Measurements from ENCODE around the gene ASPSCR1. TPM values are rescaled to one million over a fixed set of nuclear protein-coding genes. Genes with fewer than 3 reads are reported as not detected.

Gene ASPSCR1
- total and polyA plus RNA-seq, 2 of the 8 experiments (the other 6 are each of a cell fraction or from before 2014, with no cell fraction given) = 33.3 to 43.7 TPM

- Histone ChIP-seq H3K9me3 (ENCODE audit: insufficient read depth in 2 of 2, low read depth in 1 of 2, low read length in 1 of 2) (no peaks in the 10 kb centered on the region), H4K8ac (ENCODE audit: extremely low read depth, insufficient read depth, low read length) (peak within 1 kb of the TSS; percentile 69), H4K20me1 (replicated peaks in 1 of 2; ENCODE audit: control insufficient read depth in 1 of 2, insufficient read depth in 2 of 2, low read length in 2 of 2) (peaks cover 7 to 13% of the 10 kb centered on the region in 2 experiments), H2AK5ac (ENCODE audit: low read depth, low read length) (no peak within 1 kb of the TSS; the same call in 1 of the 2 replicates), H3K79me1 (ENCODE audit: low read depth, low read length) (peaks cover 4% of the 10 kb centered on the region; the same call in 1 of the 2 replicates), H3K23me2 (ENCODE audit: low read depth, low read length) (peaks cover 12% of the 10 kb centered on the region), H3K23ac (ENCODE audit: insufficient read length) (no peak within 1 kb of the TSS), H3K4me3 (ENCODE audit: extremely low read depth in 1 of 4, insufficient read depth in 2 of 4, low read depth in 3 of 4, low read length in 4 of 4) (peak within 1 kb of the TSS; percentile 83 to 93 (median 86)), H2BK5ac (ENCODE audit: low read depth, low read length) (peak within 1 kb of the TSS; percentile 83; the same call in 1 of the 2 replicates), H2BK20ac (ENCODE audit: low read length) (no peak within 1 kb of the TSS), H4K91ac (replicated peaks; ENCODE audit: insufficient read length, low read length) (peak within 1 kb of the TSS; percentile 44), H3K27ac (ENCODE audit: low read depth, low read length) (peak within 1 kb of the TSS; percentile 46; the same call in 1 of the 2 replicates), H3K36me3 (ENCODE audit: control insufficient read depth in 2 of 4, insufficient read depth in 4 of 4, low read length in 3 of 4) (no peaks in the 10 kb centered on the region), H3K56ac (replicated peaks; ENCODE audit: insufficient read length, low read depth, low read length) (peak within 1 kb of the TSS; percentile 84), H3K18ac (ENCODE audit: extremely low read depth, low read length) (peak within 1 kb of the TSS; percentile 71), H3K79me2 (ENCODE audit: control insufficient read depth in 1 of 2, insufficient read depth in 2 of 2, low read length in 2 of 2) (peaks cover 0 to 12% of the 10 kb centered on the region in 2 experiments; a peak in 1 of 4 replicates), H4K5ac (ENCODE audit: insufficient read length, low read depth, low read length) (peak within 1 kb of the TSS; percentile 52), H3K9ac (replicated peaks in 1 of 4; ENCODE audit: extremely low read depth in 1 of 4, low read depth in 3 of 4, low read length in 3 of 4) (peak within 1 kb of the TSS; percentile 76 to 80 (median 80)), H3K14ac (ENCODE audit: insufficient read length) (no peak within 1 kb of the TSS), H2BK15ac (ENCODE audit: low read length) (peak within 1 kb of the TSS; percentile 29; the same call in 1 of the 2 replicates), H3K4ac (replicated peaks; ENCODE audit: insufficient read length, low read depth, low read length) (peak within 1 kb of the TSS; percentile 21), H3K4me1 (replicated peaks in 1 of 4; ENCODE audit: control insufficient read depth in 3 of 4, insufficient read depth in 4 of 4, low read length in 3 of 4) (peaks cover 0 to 14% (median 8%) of the 10 kb centered on the region in 4 experiments; a peak in 5 of 7 replicates), H3K4me2 (ENCODE audit: insufficient read depth in 1 of 2, low read depth in 2 of 2, low read length in 2 of 2) (peak within 1 kb of the TSS; percentile 87 to 96), H2AFZ (ENCODE audit: low read length) (no peak within 1 kb of the TSS; the same call in 1 of the 2 replicates), H3K27me3 (replicated peaks in 1 of 4; ENCODE audit: control insufficient read depth in 3 of 4, extremely low read depth in 1 of 4, insufficient read depth in 3 of 4, low read length in 3 of 4) (no peaks in the 10 kb centered on the region), H2BK120ac (replicated peaks; ENCODE audit: low read depth, low read length) (no peak within 1 kb of the TSS), H2BK12ac (ENCODE audit: low read depth, low read length) (no peak within 1 kb of the TSS)
- ChIA-PET CTCF (ENCODE audit: partially characterized antibody) (interaction anchor here (0.6 to 3.0 kb wide), 13 partner anchors 9 to 116 kb away, joined by 3 to 13 read pairs (median 4); partner anchors contain the start of genes MAFG and RAC3), POLR2A (ENCODE audit: partially characterized antibody) (interaction anchor here (0.6 to 4.3 kb wide), 22 partner anchors 9 to 182 kb away, joined by 3 to 22 read pairs (median 3); partner anchors contain the start of genes ASPSCR1, DCXR, FASN and RAC3)
- no peak for DNase-seq (ENCODE audit: low read depth in 1 of 2, low spot score in 2 of 2)
- 2% methylated on average over 46 of the region's 64 CpGs; no CpG with 5 or more reads in 1 of the 2 experiments for WGBS, 2 experiments (ENCODE audit: extremely low coverage in 1 of 2, insufficient coverage in 1 of 2, insufficient read length in 1 of 2, insufficient replicate concordance in 2 of 2, low coverage in 1 of 2, low lambda C conversion rate in 2 of 2, missing lambda C conversion rate in 1 of 2)
- no peak for FAIRE-seq
- no peak for TF ChIP-seq RFX5 (IDR thresholded peaks at IDR 0.05; ENCODE audit: borderline replicate concordance, low read depth, low read length)
- no peak for TF ChIP-seq TCF12 (IDR thresholded peaks at IDR 0.05; ENCODE audit: low read depth, low read length)
- peak; percentile 8; the same call in 1 of the 2 replicates for TF ChIP-seq MAX (IDR thresholded peaks at IDR 0.05)
- TF ChIP-seq SIX5 (IDR thresholded peaks at IDR 0.05; ENCODE audit: low read depth, low read length) = no peak
- no peak for TF ChIP-seq ATF2 (IDR thresholded peaks at IDR 0.05; ENCODE audit: low read length)
- no peak for TF ChIP-seq CREB1 (IDR thresholded peaks at IDR 0.05)
- TF ChIP-seq CBX5 (IDR thresholded peaks at IDR 0.05; ENCODE audit: low read depth, low read length) = no peak
- no peak for TF ChIP-seq MAFK (IDR thresholded peaks at IDR 0.05; ENCODE audit: low read depth, low read length)
- no peak for TF ChIP-seq CBX8 (IDR thresholded peaks at IDR 0.05; ENCODE audit: borderline replicate concordance, low read depth, low read length)
- TF ChIP-seq RXRA (IDR thresholded peaks at IDR 0.05; ENCODE audit: insufficient read depth, low read depth, low read length) = no peak
Observed at GRCh38 chr17:82022310-82022980, 45.0 kb downstream of the ASPSCR1 start, which contains the start of gene CENPX. TSS of gene CENPX (minus strand) at chr17:82022878. CDS start at chr17:82022861, 17 bp downstream.
